HG02943 (cell line): ENCODE data around the gene SGSM2.

ENCODE experiments used
- ATAC-seq: cut with Tn5 transposase; IDR thresholded peaks from one replicate; pipeline ENCODE4 v1.9.1; 2021; ENCODE audit warnings: mild to moderate bottlenecking, low read depth, moderate library complexity; ENCODE audit not compliant: unreplicated experiment

SGSM2 gene

GRCh38 chr17:2336215-2336851 is 968 bp upstream of the SGSM2 start, which contains the start of gene TSR1:
Gene TSR1, minus strand, starts transcription at chr17:2336457. Its CDS starts 30 bp downstream, at chr17:2336427.
- peak; percentile 83 for ATAC-seq

GRCh38 chr17:2337544-2338314 is 428 bp downstream of the SGSM2 start:
- ATAC-seq: no peak

- no peak for ATAC-seq
Observed at GRCh38 chr17:2338315-2338657, 985 bp downstream of the SGSM2 start.

GRCh38 chr17:2343421-2343820 is 6.1 kb downstream of the SGSM2 start:
- no peak for ATAC-seq

GRCh38 chr17:2344528-2344927 is 7.2 kb downstream of the SGSM2 start:
- ATAC-seq: no peak

- ATAC-seq: no peak
Observed at GRCh38 chr17:2346475-2346874, 9.2 kb downstream of the SGSM2 start.

GRCh38 chr17:2347805-2348685 is 10.7 kb downstream of the SGSM2 start:
- ATAC-seq: no peak

GRCh38 chr17:2351269-2351668 is 14.0 kb downstream of the SGSM2 start:
- ATAC-seq: no peak

- no peak for ATAC-seq
Observed at GRCh38 chr17:2354311-2354710, 17.0 kb downstream of the SGSM2 start.

- no peak for ATAC-seq
Observed at GRCh38 chr17:2357237-2357636, 19.9 kb downstream of the SGSM2 start.

- no peak for ATAC-seq
Observed at GRCh38 chr17:2357931-2358434, 20.7 kb downstream of the SGSM2 start.

GRCh38 chr17:2361010-2361760 is 23.9 kb downstream of the SGSM2 start:
- no peak for ATAC-seq

GRCh38 chr17:2362016-2362415 is 24.7 kb downstream of the SGSM2 start:
- no peak for ATAC-seq

- ATAC-seq: no peak
Observed at GRCh38 chr17:2362416-2362815, 25.1 kb downstream of the SGSM2 start.

GRCh38 chr17:2362881-2363280 is 25.6 kb downstream of the SGSM2 start:
- ATAC-seq: no peak

GRCh38 chr17:2363318-2363717 is 26.0 kb downstream of the SGSM2 start:
- no peak for ATAC-seq

GRCh38 chr17:2363851-2364762 is 26.8 kb downstream of the SGSM2 start:
- ATAC-seq: no peak

- ATAC-seq: no peak
Observed at GRCh38 chr17:2364763-2365116, 27.4 kb downstream of the SGSM2 start.

GRCh38 chr17:2365132-2365531 is 27.8 kb downstream of the SGSM2 start:
- no peak for ATAC-seq
